ENCODE data around the gene LRMDA. TPM values are rescaled to one million over a fixed set of nuclear protein-coding genes. Genes with fewer than 3 reads are reported as not detected.
A peak's percentile ranks its signal among the peaks of the same experiment; 100 is the strongest.

The LRMDA gene
- total and polyA plus RNA-seq, 2 of the 13 experiments (the other 11 are each of a cell fraction or from before 2014, with no cell fraction given): 13.4 to 22.0 TPM

GRCh38 chr10:76051007-76051936 lies 619.8 kb downstream of the LRMDA start (continued):
- TF ChIP-seq CREB3 (CRISPR knock-in tag; IDR thresholded peaks at IDR 0.05) (no peak), MED8 (CRISPR knock-in tag; IDR thresholded peaks at IDR 0.05; ENCODE audit: insufficient replicate concordance) (peak; percentile 98), LBX2 (CRISPR knock-in tag; IDR thresholded peaks at IDR 0.05; ENCODE audit: borderline replicate concordance) (no peak), RBM39 (IDR thresholded peaks at IDR 0.05; ENCODE audit: low read depth, low read length, poor library complexity, severe bottlenecking) (no peak), CHCHD3 (CRISPR knock-in tag; IDR thresholded peaks at IDR 0.05) (no peak), E2F5 (CRISPR knock-in tag; conservative IDR thresholded peaks at IDR 0.05) (no peak), CAMTA2 (CRISPR knock-in tag; IDR thresholded peaks at IDR 0.05; ENCODE audit: borderline replicate concordance) (no peak), KLF16 (CRISPR knock-in tag; IDR thresholded peaks at IDR 0.05) (peak in 1 of 2 experiments; percentile 83; a peak in 2 of 4 replicates), NFIB (CRISPR knock-in tag; IDR thresholded peaks at IDR 0.05; ENCODE audit: borderline replicate concordance) (no peak)

Data from HepG2 (cell line).